ENCODE data around the gene KCNMA1. TPM values are rescaled to one million over a fixed set of nuclear protein-coding genes. Genes with fewer than 3 reads are reported as not detected.
"Not testable (repeated sequence)": the region's sequence is repeated elsewhere in the genome, so short reads cannot be mapped to it uniquely, and the experiment has no call there.

KCNMA1 gene
- total RNA-seq, 1 donor from 2014 or later, result 94.3 TPM

- Histone ChIP-seq H3K9me3 (no peaks in the 10 kb centered on the region), H3K36me3 (no peaks in the 10 kb centered on the region), H3K27ac (no peak overlapping the region), H3K27me3 (no peaks in the 10 kb centered on the region), H3K4me1 (peaks cover 53% of the 10 kb centered on the region), H3K4me3 (no peak overlapping the region)
- DNase-seq (ENCODE audit: extremely low spot score in 2 of 2), result no peak
- intact Hi-C loops (cut with DNase I), result no loop called here
- TF ChIP-seq POLR2AphosphoS5 (IDR thresholded peaks at IDR 0.05; ENCODE audit: insufficient read depth in 1 of 2, low read depth in 1 of 2) (no peak), POLR2A (IDR thresholded peaks at IDR 0.05) (no peak), CTCF (IDR thresholded peaks at IDR 0.05) (no peak)
These were observed 222.2 kb downstream of the KCNMA1 start for GRCh38 chr10:77415313-77415960.

GRCh38 chr10:77413231-77413630, 224.4 kb downstream of the KCNMA1 start:
- H3K27me3 ChIP-seq, result no peaks in the 10 kb centered on the region
- H3K4me3 ChIP-seq, result no peak overlapping the region
- TF ChIP-seq POLR2A (IDR thresholded peaks at IDR 0.05) (no peak), POLR2AphosphoS5 (IDR thresholded peaks at IDR 0.05; ENCODE audit: insufficient read depth in 1 of 2, low read depth in 1 of 2) (no peak), CTCF (IDR thresholded peaks at IDR 0.05) (no peak)
- no peaks in the 10 kb centered on the region for H3K36me3 ChIP-seq
- no peak for DNase-seq (ENCODE audit: extremely low spot score in 2 of 2)
- H3K4me1 ChIP-seq, result peaks cover 50% of the 10 kb centered on the region
- no peaks in the 10 kb centered on the region for H3K9me3 ChIP-seq
- intact Hi-C loops (cut with DNase I), result no loop called here
- H3K27ac ChIP-seq, result no peak overlapping the region

GRCh38 chr10:77412573-77413133, 225.0 kb downstream of the KCNMA1 start:
- H3K4me3 ChIP-seq; intact Hi-C loops (cut with DNase I); H3K27ac ChIP-seq; H3K27me3 ChIP-seq; DNase-seq (ENCODE audit: extremely low spot score in 2 of 2); H3K9me3 ChIP-seq; H3K36me3 ChIP-seq: not testable (repeated sequence)
- H3K4me1 ChIP-seq, result peaks cover 44% of the 10 kb centered on the region

GRCh38 chr10:77411805-77412204, 225.8 kb downstream of the KCNMA1 start:
- no peak for TF ChIP-seq CTCF (IDR thresholded peaks at IDR 0.05)
- TF ChIP-seq POLR2AphosphoS5 (IDR thresholded peaks at IDR 0.05; ENCODE audit: insufficient read depth in 1 of 2, low read depth in 1 of 2), result no peak
- no peak for TF ChIP-seq POLR2A (IDR thresholded peaks at IDR 0.05)
- no peak for DNase-seq (ENCODE audit: extremely low spot score in 2 of 2)

GRCh38 chr10:77410523-77410922, 227.1 kb downstream of the KCNMA1 start:
- intact Hi-C loops (cut with DNase I), result no loop called here
- no peaks in the 10 kb centered on the region for H3K27me3 ChIP-seq
- H3K27ac ChIP-seq, result no peak overlapping the region
- TF ChIP-seq POLR2A (IDR thresholded peaks at IDR 0.05), result no peak
- TF ChIP-seq CTCF (IDR thresholded peaks at IDR 0.05), result no peak
- no peak for TF ChIP-seq POLR2AphosphoS5 (IDR thresholded peaks at IDR 0.05; ENCODE audit: insufficient read depth in 1 of 2, low read depth in 1 of 2)
- H3K36me3 ChIP-seq, result no peaks in the 10 kb centered on the region
- H3K4me1 ChIP-seq, result peaks cover 40% of the 10 kb centered on the region
- H3K9me3 ChIP-seq, result no peaks in the 10 kb centered on the region
- H3K4me3 ChIP-seq, result no peak overlapping the region
- DNase-seq (ENCODE audit: extremely low spot score in 2 of 2), result no peak

More at GRCh38 chr10:77411805-77412204, 225.8 kb downstream of the KCNMA1 start:
- no peaks in the 10 kb centered on the region for H3K27me3 ChIP-seq
- intact Hi-C loops (cut with DNase I), result no loop called here
- no peaks in the 10 kb centered on the region for H3K9me3 ChIP-seq
- no peak overlapping the region for H3K27ac ChIP-seq
- peaks cover 38% of the 10 kb centered on the region for H3K4me1 ChIP-seq
- H3K4me3 ChIP-seq, result no peak overlapping the region
- H3K36me3 ChIP-seq, result no peaks in the 10 kb centered on the region

Measured in vagina (tissue), 2 donors.